ENCODE results near the gene SYVN1.

SYVN1 gene

DNA sequence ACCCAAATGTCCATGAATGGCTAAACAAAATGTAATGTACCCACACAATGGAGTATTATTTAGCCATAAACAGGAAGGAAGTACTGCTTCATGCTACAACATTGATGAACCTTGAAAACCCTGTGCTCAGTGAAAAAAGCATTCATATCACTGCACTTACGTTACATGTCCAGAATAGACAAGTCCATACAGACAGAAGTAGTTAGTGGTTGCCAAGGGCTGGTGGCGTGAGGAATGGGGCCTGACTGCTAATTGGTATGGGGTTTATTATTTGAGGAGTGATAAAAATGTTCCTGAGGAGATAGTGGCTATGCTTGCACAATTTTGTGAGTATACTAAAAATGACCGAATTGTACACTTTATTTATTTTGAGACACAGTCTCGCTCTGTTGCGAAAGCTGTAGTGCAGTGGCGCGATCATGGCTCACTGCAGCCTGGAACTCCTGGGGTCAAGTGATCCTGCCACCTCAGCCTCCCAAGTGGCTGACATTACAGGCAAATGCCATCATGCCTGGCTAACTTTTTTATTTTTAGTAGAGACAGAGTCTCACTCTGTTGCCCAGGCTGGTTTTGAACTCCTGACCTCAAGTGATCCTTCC, 7.7 kb upstream of the SYVN1 start:
- H3K27me3 ChIP-seq (ENCODE audit: low read depth) = peaks cover 10% of the 10 kb centered on the region
- in situ Hi-C loops (cut with MboI; ENCODE audit: low sequenced_read_pairs) = no loop called here
- no peaks in the 10 kb centered on the region for H3K9me3 ChIP-seq
- no peak overlapping the region for H3K4me3 ChIP-seq
- H3K4me1 ChIP-seq = no peaks in the 10 kb centered on the region; the same call in 1 of the 2 replicates
- no peaks in the 10 kb centered on the region for H3K36me3 ChIP-seq (replicated peaks)
- DNase-seq (ENCODE audit: low spot score in 2 of 2) = no peak

DNA sequence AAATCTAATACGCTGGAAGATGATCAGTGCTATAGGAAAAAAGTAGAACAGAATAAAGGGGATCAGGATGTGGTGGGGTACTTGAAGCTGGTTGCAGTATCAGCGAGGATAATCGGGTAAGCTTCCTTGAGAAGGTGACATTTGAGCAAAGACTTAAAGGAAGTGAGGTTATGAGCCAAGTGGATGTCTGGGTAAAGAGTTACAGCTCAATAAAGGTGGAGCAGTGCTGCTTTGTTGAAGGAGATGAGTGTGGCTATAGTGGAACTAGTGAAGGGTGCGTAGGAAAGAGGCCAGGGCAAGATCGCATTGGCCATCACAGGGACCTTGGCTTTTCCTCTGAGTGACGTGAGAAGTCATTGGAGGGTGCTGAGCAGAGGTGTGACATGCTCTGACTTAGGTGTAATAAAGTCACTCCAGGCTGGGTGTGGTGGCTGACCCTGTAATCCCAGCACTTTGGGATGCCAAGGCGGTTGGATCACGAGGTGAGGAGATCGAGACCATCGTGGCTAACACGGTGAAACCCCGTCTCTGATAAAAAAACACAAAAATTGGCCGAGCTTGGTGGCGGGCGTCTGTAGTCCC, 2.3 kb upstream of the SYVN1 start:
- no peak overlapping the region for H3K4me3 ChIP-seq
- in situ Hi-C loops (cut with MboI; ENCODE audit: low sequenced_read_pairs) = no loop called here
- peaks cover 9% of the 10 kb centered on the region for H3K4me1 ChIP-seq
- peaks cover 6% of the 10 kb centered on the region for H3K27me3 ChIP-seq (ENCODE audit: low read depth)
- H3K9me3 ChIP-seq = no peaks in the 10 kb centered on the region
- no peak for DNase-seq (ENCODE audit: low spot score in 2 of 2)
- peaks cover 11% of the 10 kb centered on the region for H3K36me3 ChIP-seq (replicated peaks)

DNA sequence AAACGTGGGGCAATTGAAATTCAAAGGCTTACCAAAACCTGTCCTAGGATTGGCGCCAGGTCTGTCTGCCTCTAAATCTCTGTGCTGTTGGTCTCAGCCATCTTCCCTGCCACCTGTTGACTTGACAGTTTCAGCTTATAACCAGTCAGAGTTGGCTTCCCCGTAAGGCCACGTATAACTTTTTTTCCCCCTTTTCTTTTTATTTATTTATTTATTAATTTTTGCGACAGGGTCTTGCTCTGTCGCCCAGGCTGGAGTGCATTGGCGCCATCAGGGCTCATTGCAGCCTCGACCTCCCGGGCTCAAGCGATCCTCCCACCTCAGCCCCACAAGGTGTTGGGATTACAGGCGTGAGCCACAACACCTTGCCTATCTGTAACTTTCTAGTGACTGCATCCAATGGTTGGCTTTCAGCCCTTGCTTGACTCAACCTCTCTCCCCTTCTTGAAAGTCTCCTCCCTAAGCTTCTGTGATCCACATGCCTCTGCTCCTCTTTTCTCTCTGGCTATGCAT, 1.4 kb upstream of the SYVN1 start:
- in situ Hi-C loops (cut with MboI; ENCODE audit: low sequenced_read_pairs) = no loop called here
- Histone ChIP-seq H3K4me3 (peak overlapping the region; percentile 72), H3K4me1 (peaks cover 9% of the 10 kb centered on the region; the same call in 1 of the 2 replicates)

DNA sequence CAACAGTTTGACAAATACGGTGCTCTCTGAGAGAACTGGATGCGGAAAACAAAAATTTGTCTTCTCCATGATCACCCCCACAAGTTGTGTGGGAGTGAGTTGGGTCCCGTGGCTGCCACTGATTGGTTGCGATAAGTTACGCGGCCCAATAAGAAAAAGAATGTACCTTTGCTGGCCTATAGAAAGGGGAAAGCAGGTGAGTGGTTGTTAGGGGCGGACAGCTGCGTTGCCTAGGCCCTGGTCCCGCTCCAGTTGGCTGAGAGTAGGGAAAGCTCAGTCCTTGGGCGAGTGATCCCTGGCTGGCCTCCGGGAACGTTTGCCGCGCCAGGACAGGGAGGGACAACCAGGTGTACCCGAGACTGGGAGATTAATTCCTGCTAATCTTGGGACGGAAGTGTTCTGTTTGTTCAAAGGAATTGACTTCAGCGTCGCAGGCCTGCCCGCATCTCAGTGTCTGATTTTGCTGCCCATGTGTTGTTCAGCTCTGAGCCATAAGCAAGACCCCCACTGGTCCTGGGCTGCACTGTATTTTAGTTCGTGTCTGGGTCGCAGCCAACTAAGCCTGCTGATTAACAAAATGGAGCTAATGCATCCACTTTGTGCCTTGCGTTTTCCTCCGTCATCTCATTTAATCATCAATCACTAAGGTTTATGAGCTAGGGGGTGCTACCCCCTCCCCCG, 773 bp upstream of the SYVN1 start:
- peaks cover 9% of the 10 kb centered on the region; the same call in 1 of the 2 replicates for H3K4me1 ChIP-seq
- peak overlapping the region; percentile 72 for H3K4me3 ChIP-seq
- H3K27me3 ChIP-seq (ENCODE audit: low read depth) = no peaks in the 10 kb centered on the region
- in situ Hi-C loops (cut with MboI; ENCODE audit: low sequenced_read_pairs) = no loop called here
- H3K9me3 ChIP-seq = no peaks in the 10 kb centered on the region
- peaks cover 22% of the 10 kb centered on the region for H3K36me3 ChIP-seq (replicated peaks)
- DNase-seq (ENCODE audit: low spot score in 2 of 2) = peak; percentile 92 to 98

More for the DNA sequence above, 1.4 kb upstream of the SYVN1 start:
- DNase-seq (ENCODE audit: low spot score in 2 of 2) = no peak
- Histone ChIP-seq H3K36me3 (replicated peaks) (peaks cover 20% of the 10 kb centered on the region), H3K27me3 (ENCODE audit: low read depth) (0 out of 2 replicates have a peak, but pooled peaks cover 4% of the 10 kb centered on the region), H3K9me3 (no peaks in the 10 kb centered on the region)

DNA sequence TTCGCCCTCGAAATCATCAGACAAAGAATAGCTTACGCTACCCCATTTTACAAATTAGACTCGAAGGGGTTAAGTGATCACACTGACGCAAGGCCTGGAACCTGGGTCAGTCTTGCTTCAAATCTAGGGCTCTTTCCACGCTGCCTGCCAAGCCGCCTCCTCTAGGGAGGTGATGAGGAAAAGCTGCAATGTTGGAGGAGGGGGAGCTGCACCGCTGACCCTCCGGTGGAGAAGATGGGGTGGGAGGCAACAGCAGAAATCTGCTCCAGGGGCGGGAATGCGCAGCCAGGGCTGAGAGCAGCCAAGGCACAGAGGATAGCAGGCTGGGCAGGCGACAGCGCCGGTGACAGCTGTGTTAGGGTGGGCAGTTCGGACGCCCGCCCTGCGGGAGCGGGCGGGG, 595 bp downstream of the SYVN1 start:
- Histone ChIP-seq H3K27me3 (ENCODE audit: low read depth) (no peaks in the 10 kb centered on the region), H3K9me3 (no peaks in the 10 kb centered on the region), H3K4me1 (peaks cover 9% of the 10 kb centered on the region; the same call in 1 of the 2 replicates), H3K36me3 (replicated peaks) (peaks cover 33% of the 10 kb centered on the region), H3K4me3 (peak overlapping the region; percentile 72)
- in situ Hi-C loops (cut with MboI; ENCODE audit: low sequenced_read_pairs) = no loop called here
- no peak for DNase-seq (ENCODE audit: low spot score in 2 of 2)

DNA sequence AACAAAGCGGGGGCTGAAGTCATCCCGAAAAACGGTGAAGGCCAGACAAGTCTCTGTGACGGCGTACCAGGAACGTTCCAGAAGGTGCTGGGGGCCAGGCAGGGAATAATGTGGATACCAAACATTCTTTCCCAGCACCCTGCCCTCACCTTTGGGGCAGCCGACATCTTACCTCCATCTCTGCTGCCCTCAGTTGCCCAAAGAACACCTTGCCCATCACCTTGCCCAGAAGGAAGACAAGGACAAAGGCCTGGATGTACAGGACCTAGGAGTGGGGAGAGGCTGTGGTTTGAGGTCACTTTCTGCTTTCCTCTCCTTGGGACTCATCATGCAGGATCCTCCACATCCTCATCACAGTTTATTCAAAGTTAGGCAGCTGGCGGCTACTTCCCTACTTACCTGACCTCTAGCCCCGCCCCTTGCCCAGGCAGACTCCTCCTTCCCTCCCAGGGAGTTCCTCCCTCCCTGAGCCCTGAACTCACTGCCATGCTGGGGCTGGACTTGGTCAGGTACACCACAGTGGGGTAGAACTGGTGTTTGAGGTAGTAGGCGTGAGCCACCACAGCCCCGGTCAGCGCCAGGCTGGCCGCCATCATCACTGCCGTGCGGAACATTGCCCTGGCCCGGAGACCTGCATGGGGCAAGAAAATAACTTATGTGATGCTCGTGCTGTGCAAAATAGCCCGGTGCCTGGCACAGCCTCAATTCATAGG, 1.2 kb downstream of the SYVN1 start:
- peaks cover 39% of the 10 kb centered on the region for H3K36me3 ChIP-seq (replicated peaks)
- H3K4me1 ChIP-seq = peaks cover 9% of the 10 kb centered on the region; the same call in 1 of the 2 replicates
- no peaks in the 10 kb centered on the region for H3K9me3 ChIP-seq
- DNase-seq (ENCODE audit: low spot score in 2 of 2) = peak in 1 of 2 experiments; percentile 67
- in situ Hi-C loops (cut with MboI; ENCODE audit: low sequenced_read_pairs) = no loop called here
- H3K27me3 ChIP-seq (ENCODE audit: low read depth) = no peaks in the 10 kb centered on the region
- peak overlapping the region; percentile 72 for H3K4me3 ChIP-seq

DNA sequence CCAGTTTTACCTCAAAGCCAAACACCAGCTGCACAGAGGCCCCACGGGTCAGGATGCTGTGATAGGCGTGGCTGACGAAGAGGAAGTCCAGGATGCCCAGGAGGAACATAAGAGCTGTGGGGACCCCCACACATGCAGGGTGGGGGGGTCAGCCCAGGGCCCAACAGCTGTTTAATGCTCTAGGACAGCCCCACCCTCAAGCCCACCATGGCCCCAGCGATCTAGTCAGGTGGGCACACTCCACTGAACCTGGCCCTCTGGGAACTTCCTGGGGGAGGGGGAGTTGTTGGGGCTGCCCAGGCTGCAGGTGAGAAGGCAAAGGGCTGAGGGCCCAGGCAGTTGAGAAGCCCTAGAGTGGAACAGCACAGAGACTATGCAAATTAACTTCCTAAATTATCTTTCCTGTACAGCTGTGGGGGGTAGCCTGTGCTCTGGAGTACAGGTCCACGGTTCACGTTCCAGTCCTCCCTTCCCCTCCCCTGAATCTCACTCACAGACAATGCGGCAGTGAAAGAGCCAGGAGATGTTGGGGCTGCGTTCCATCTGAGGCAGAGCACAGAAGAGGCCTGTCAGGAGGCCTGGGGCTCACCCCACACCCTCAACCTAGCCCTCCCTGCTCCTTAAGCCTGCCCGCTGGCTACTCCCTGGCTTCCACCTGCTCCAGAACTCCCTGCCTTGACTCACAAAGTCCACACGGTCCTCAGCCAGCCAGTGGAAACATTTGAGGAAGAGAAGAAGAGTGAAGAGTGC, 1.9 kb downstream of the SYVN1 start:
- Histone ChIP-seq H3K9me3 (no peaks in the 10 kb centered on the region), H3K36me3 (replicated peaks) (peaks cover 44% of the 10 kb centered on the region), H3K27me3 (ENCODE audit: low read depth) (no peaks in the 10 kb centered on the region), H3K4me1 (peaks cover 9% of the 10 kb centered on the region; the same call in 1 of the 2 replicates), H3K4me3 (no peak overlapping the region)
- in situ Hi-C loops (cut with MboI; ENCODE audit: low sequenced_read_pairs) = no loop called here
- no peak for DNase-seq (ENCODE audit: low spot score in 2 of 2)

DNA sequence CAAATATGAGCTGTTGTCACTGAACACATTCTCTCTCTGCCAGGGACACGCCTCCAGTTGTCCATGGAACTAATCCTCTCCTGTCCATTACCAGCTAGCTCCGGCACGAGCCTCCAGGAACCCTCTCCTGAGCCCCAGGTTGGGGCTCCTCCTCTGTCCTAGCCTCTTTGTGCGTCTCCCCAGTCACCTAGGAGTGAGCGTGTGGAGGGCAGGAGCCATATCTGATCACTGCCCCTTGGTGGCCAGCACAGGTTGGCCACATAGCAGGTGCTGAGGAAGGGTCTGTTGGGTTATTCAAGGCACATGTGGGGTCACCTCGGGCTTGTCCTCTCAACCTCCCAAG, 2.5 kb downstream of the SYVN1 start:
- Histone ChIP-seq H3K4me3 (no peak overlapping the region), H3K36me3 (replicated peaks) (peaks cover 49% of the 10 kb centered on the region), H3K4me1 (peaks cover 9% of the 10 kb centered on the region; the same call in 1 of the 2 replicates), H3K9me3 (no peaks in the 10 kb centered on the region), H3K27me3 (ENCODE audit: low read depth) (no peaks in the 10 kb centered on the region)
- DNase-seq (ENCODE audit: low spot score in 2 of 2) = no peak
- in situ Hi-C loops (cut with MboI; ENCODE audit: low sequenced_read_pairs) = no loop called here

DNA sequence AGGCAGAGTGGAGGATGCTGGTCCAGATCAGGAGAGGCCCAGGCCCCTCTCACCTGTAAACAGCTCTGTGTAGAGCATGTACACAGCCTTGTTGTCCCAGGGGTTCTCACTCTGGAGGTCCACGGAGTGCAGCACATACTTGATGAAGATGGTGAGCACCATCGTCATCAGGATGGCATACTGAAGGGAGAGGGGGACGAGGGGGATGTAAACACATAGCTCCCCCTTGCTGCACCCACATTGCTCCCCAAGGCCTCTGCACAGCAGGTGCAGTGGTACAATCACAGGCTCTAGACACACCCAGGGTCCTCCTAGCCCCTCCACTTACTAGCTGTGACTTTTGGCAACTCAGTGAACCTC, 2.9 kb downstream of the SYVN1 start:
- Histone ChIP-seq H3K4me1 (peaks cover 9% of the 10 kb centered on the region; the same call in 1 of the 2 replicates), H3K27me3 (ENCODE audit: low read depth) (no peaks in the 10 kb centered on the region), H3K36me3 (replicated peaks) (peaks cover 54% of the 10 kb centered on the region), H3K9me3 (no peaks in the 10 kb centered on the region), H3K4me3 (no peak overlapping the region)
- DNase-seq (ENCODE audit: low spot score in 2 of 2) = no peak
- in situ Hi-C loops (cut with MboI; ENCODE audit: low sequenced_read_pairs) = no loop called here

DNA sequence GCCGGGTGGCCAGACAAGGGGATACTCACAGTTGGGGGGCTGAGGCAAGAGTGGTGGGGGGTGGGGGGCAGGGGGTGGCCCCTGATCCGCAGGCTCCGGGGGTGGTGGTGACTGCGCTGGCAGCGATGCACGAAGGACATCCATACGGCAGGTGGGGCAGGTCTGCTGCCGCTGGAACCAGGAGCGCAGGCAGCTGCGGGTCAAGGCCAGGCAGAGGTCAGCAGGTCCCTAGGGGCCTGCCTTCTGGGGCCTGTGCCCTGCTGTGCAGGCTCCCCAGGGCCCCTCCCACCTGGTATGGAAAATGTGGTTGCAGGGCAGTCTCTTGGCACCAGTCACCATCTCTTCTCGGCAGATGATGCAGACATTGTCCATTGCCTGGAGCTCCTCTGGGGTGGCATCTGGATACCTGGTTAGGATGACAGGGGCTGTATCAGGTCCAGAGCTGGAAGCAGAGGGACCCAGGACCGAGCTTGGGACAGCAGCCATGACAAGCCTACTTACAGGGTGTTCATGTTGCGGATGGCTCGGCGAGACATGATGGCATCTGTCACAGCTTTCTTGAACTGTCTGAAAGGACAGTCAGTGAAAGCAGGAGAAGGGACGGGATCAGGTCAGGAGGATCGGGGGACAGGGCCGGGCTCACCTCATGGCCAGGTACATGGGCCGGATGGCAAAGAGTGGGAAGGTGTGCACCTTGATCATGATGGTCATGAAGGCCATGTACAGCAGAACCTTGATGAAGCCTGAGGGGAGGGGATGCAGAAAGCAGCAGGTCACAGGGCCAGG, 3.5 kb downstream of the SYVN1 start:
- H3K36me3 ChIP-seq (replicated peaks) = peaks cover 58% of the 10 kb centered on the region

DNA sequence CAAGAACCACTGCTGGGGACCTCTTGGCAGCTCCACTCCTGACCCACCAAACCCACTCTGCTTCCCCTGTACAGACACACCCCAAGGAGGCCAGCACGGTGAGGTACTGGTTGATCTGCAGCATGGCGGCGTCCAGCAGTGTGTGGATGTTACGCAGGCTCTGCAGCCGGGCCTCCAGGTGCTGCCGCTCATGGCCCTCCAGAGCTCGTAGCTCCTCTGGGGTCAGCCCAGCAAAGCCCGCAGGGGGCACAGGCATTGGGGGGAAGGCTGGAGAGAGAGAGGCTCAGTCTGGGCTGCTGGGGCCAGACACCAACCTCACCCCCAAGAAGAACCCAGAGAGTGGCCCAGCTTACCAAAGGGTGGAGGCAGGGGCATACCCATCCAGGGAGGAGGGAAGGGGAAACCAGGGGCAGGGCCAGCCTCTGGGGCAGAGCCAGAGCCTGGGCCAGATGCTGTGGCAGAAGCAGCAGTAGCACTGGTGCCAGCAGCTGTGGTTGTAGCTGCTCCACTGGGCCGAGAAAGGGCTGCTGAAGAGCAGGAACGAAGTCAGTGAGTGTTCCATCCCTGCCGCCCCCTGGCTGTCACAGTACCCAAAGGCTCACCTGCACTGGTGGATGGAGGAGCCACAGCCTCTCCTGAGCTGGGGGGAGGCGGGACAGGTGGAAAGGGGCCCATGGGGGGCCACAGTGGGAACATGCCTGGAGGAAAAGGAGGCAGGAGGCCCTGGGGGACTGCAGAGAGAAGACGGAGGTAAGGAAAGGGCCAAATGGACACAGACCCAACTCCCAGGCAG, 4.5 kb downstream of the SYVN1 start:
- no peak overlapping the region for H3K4me3 ChIP-seq
- in situ Hi-C loops (cut with MboI; ENCODE audit: low sequenced_read_pairs) = no loop called here
- no peaks in the 10 kb centered on the region for H3K27me3 ChIP-seq (ENCODE audit: low read depth)
- H3K4me1 ChIP-seq = 0 out of 2 replicates have a peak, but pooled peaks cover 3% of the 10 kb centered on the region
- peaks cover 68% of the 10 kb centered on the region for H3K36me3 ChIP-seq (replicated peaks)
- H3K9me3 ChIP-seq = no peaks in the 10 kb centered on the region
- DNase-seq (ENCODE audit: low spot score in 2 of 2) = no peak

More for the DNA sequence above, 3.5 kb downstream of the SYVN1 start:
- no peaks in the 10 kb centered on the region for H3K9me3 ChIP-seq
- no peak overlapping the region for H3K4me3 ChIP-seq
- H3K27me3 ChIP-seq (ENCODE audit: low read depth) = no peaks in the 10 kb centered on the region
- in situ Hi-C loops (cut with MboI; ENCODE audit: low sequenced_read_pairs) = no loop called here
- no peak for DNase-seq (ENCODE audit: low spot score in 2 of 2)
- H3K4me1 ChIP-seq = peaks cover 9% of the 10 kb centered on the region; the same call in 1 of the 2 replicates

Measured in HAP-1 (cell line).